Middle frontal gyrus (tissue), 1 donor: ENCODE measurements around the gene CRIP1.

Experiments used
- DNase-seq: peaks from one replicate; pipeline ENCODE4 v3.0.0-alpha.2; 2015; ENCODE audit warnings: low spot score; ENCODE audit errors: extremely low spot score

Gene CRIP1

DNA sequence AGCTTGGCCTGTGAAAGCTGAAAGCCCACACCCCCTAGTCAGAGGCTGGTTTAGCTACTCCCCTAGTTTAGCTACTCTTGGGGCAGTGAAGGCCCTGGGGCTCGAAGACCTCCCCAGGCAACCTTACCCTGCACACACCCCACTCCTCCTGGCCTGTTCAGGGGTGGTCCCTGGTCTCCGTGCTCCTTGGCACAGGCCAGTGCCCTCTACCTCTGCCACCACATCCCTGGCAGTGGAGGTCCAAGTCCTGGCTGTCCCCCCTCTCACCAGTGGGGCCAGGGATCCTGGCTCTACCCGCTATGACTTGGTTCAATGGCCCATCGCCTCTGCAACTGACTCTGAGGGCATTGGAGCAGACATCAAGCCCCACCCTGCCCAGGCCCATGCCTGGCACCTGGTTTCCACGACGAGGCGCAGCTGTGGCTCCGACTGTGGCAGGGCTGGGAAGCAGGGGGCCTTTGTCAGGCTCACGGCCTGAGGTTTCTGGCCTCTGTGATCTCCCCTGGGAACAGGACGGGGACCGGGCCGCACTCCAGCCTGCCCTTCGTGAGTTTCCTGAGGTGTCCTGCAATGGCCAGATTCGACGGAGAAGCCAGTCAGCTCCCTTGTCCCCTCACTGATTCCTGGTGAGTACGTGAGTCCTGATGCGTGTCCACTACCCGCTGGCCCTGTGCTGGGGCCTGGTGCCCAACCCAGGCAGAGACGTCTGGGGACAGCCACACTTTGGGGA, 45.4 kb downstream of the CRIP1 start:
- no peak for DNase-seq

GRCh38 chr14:105532735-105533141, 46.1 kb downstream of the CRIP1 start:
- no peak for DNase-seq

DNA sequence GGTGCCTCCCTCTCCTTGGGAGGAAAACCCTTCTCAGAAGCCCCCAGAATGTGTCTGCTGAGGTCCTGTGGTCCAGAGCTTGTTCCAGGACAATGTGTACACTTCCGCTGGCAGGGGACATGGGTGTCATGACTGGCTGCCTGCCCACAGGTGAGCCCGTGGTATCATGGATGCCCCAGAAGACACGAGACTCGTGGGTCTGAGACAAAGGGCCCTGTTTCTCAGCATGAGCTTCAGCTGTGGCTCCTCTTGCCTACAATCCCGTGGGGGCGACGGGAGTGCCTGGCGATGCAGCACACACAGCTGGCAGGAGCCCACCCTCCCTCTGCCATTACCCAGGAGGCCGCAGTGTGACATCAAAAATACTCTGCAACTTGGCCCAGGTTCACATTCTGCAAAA, 46.7 kb downstream of the CRIP1 start:
- no peak for DNase-seq

DNA sequence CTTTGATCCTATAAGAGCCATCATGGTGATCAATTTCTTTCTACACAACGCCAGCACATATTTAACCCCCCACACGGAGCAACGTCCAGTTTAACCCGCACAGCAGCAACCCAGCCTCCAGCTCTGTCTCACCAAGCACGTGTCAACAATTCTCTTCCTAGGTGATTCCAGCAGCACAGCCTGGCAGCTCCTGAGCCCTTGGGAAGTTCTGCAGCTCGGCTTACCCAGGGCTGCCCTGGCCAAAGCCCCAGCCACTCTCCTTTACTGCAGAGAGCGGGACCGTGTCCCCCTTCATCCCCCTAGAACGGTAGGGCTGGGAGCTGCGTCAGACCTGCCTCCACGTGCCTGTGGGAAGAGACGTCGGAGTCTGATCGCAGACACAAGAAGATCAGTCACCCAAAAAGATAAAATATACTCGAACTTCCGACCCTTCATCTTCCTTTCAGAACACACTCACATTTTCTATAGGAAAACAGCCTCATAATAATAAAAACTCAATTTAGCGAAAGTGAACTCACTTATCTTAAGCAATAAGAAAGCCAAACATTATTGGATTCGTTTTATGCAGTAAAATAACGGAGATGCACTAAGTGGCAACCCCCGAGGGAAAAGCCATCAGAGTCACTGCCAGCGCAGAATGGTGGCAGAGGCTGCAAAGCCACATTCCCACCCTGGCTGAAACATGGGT, 47.3 kb downstream of the CRIP1 start:
- DNase-seq: no peak

GRCh38 chr14:105534586-105534985, 47.9 kb downstream of the CRIP1 start:
- DNase-seq: no peak

GRCh38 chr14:105536051-105536450, 49.4 kb downstream of the CRIP1 start:
- DNase-seq: no peak

GRCh38 chr14:105536691-105537579, 50.2 kb downstream of the CRIP1 start:
- no peak for DNase-seq

GRCh38 chr14:105537580-105538474, 51.1 kb downstream of the CRIP1 start:
- DNase-seq: no peak
